HepG2 (cell line): ENCODE data around the gene EXOSC7. TPM values are rescaled to one million over a fixed set of nuclear protein-coding genes. Genes with fewer than 3 reads are reported as not detected.

Experiments
- ARNTL ChIP-seq: sonication (generic); formaldehyde crosslinking; IDR thresholded peaks from 2 replicates; pipeline ENCODE4 v1.4.0; 2020; ENCODE audit warnings: mild to moderate bottlenecking, missing genetic modification reagents
- MXD1 ChIP-seq: sonication (generic); formaldehyde crosslinking; IDR thresholded peaks from 2 replicates; pipeline ENCODE4 v1.4.0; 2020; ENCODE audit warnings: mild to moderate bottlenecking, missing genetic modification reagents
- TARDBP ChIP-seq: sonication (generic); formaldehyde crosslinking; IDR thresholded peaks from 2 replicates; pipeline ENCODE4 v1.8.0; 2022; ENCODE audit warnings: mild to moderate bottlenecking, missing genetic modification reagents
- ZBTB10 ChIP-seq: sonication (generic); formaldehyde crosslinking; IDR thresholded peaks from 2 replicates; pipeline ENCODE4 v1.4.0; 2020; ENCODE audit warnings: missing genetic modification reagents, borderline replicate concordance
- ZNF670 ChIP-seq: sonication (generic); formaldehyde crosslinking; IDR thresholded peaks from 2 replicates; pipeline ENCODE4 v1.8.0; 2022; ENCODE audit warnings: mild to moderate bottlenecking, missing genetic modification reagents, borderline replicate concordance
- ZSCAN22 ChIP-seq: sonication (generic); formaldehyde crosslinking; IDR thresholded peaks from 2 replicates; pipeline ENCODE4 v1.4.0; 2020; ENCODE audit warnings: mild to moderate bottlenecking, missing genetic modification reagents
- polyA plus RNA-seq, 8 experiments: library from polyadenylated mRNA; depleted of rRNA in 3 of 8; stranded (reverse) in 7 of 8; unstranded in 1 of 8; fragments of >200 nt; fragmentation: Illumina TruSeq in 4 of 8; extraction: Trizol in 4 of 8; gene quantifications; 2 replicates each; pipeline versions ENCODE4 v1.2.1 to v1.2.3, GENCODE V29; 2011 to 2016; ENCODE audit warnings: low read depth in 4 of 8, missing spikeins in 1 of 8, mixed read lengths in 1 of 8; ENCODE audit not compliant: insufficient read depth in 1 of 8
- total RNA-seq, 5 experiments: library from RNA; depleted of rRNA; stranded (reverse); fragments of >200 nt; fragmentation: Illumina TruSeq; extraction: Trizol; gene quantifications; 2 replicates each; pipeline ENCODE4 v1.2.3, GENCODE V29; 2016; ENCODE audit warnings: low read depth in 1 of 5
- TF ChIP-seq, protein P1 (sequence below): sonication (generic); formaldehyde crosslinking; IDR thresholded peaks from 2 replicates; pipeline ENCODE4 v1.5.1; 2020; ENCODE audit warnings: mild to moderate bottlenecking, missing genetic modification reagents, borderline replicate concordance
- TF ChIP-seq, protein P2 (sequence below): sonication (generic); formaldehyde crosslinking; IDR thresholded peaks from 2 replicates; pipeline ENCODE4 v1.4.0; 2020; ENCODE audit warnings: mild to moderate bottlenecking, missing genetic modification reagents

EXOSC7 gene
- total and polyA plus RNA-seq, 2 of the 13 experiments (the other 11 are each of a cell fraction or from before 2014, with no cell fraction given), result 68.3 to 74.7 TPM

DNA sequence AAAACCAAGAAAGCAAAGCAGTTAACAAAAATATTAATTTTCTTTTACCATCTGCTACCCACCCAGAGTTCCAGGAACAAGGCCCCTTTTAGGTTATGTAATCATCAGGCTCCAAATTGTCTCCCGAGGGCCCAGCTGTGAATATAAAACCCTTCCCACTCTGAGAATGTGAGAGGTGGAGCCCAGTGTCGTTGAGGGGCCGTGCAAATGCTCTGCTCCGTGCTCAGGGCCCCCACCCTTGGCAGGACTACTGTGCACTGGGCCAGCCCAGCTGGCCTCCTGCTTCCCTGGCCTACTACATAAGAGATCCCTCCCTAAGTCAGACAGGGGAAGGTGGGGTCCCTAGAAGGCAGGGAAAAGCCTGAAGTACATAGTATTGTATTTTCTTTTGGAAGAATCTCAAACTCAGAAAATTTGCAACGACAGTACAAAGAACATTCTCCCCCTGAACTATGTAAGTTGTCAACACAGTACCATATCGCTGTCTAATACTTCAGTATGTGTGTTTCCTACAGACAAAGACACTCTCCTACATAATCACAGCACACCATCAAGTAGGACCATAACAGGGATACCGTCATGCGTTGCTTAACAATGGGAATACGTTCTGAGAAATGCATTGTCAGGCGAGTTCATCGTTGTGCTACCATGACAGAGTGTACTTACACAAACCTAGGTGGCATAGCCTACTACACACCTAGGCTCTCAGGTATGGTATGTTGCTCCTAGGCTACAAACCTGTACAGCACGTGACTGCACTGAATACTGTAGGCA, 45.7 kb downstream of the EXOSC7 start (continued):
- TF ChIP-seq ARNTL (CRISPR knock-in tag) (no peak), ZNF670 (no peak), TARDBP (CRISPR knock-in tag) (no peak), MXD1 (CRISPR knock-in tag) (no peak), ZBTB10 (no peak), ZSCAN22 (CRISPR knock-in tag) (no peak)
- TF ChIP-seq, protein P1, sequence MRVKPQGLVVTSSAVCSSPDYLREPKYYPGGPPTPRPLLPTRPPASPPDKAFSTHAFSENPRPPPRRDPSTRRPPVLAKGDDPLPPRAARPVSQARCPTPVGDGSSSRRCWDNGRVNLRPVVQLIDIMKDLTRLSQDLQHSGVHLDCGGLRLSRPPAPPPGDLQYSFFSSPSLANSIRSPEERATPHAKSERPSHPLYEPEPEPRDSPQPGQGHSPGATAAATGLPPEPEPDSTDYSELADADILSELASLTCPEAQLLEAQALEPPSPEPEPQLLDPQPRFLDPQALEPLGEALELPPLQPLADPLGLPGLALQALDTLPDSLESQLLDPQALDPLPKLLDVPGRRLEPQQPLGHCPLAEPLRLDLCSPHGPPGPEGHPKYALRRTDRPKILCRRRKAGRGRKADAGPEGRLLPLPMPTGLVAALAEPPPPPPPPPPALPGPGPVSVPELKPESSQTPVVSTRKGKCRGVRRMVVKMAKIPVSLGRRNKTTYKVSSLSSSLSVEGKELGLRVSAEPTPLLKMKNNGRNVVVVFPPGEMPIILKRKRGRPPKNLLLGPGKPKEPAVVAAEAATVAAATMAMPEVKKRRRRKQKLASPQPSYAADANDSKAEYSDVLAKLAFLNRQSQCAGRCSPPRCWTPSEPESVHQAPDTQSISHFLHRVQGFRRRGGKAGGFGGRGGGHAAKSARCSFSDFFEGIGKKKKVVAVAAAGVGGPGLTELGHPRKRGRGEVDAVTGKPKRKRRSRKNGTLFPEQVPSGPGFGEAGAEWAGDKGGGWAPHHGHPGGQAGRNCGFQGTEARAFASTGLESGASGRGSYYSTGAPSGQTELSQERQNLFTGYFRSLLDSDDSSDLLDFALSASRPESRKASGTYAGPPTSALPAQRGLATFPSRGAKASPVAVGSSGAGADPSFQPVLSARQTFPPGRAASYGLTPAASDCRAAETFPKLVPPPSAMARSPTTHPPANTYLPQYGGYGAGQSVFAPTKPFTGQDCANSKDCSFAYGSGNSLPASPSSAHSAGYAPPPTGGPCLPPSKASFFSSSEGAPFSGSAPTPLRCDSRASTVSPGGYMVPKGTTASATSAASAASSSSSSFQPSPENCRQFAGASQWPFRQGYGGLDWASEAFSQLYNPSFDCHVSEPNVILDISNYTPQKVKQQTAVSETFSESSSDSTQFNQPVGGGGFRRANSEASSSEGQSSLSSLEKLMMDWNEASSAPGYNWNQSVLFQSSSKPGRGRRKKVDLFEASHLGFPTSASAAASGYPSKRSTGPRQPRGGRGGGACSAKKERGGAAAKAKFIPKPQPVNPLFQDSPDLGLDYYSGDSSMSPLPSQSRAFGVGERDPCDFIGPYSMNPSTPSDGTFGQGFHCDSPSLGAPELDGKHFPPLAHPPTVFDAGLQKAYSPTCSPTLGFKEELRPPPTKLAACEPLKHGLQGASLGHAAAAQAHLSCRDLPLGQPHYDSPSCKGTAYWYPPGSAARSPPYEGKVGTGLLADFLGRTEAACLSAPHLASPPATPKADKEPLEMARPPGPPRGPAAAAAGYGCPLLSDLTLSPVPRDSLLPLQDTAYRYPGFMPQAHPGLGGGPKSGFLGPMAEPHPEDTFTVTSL, result no peak
- TF ChIP-seq, protein P2, sequence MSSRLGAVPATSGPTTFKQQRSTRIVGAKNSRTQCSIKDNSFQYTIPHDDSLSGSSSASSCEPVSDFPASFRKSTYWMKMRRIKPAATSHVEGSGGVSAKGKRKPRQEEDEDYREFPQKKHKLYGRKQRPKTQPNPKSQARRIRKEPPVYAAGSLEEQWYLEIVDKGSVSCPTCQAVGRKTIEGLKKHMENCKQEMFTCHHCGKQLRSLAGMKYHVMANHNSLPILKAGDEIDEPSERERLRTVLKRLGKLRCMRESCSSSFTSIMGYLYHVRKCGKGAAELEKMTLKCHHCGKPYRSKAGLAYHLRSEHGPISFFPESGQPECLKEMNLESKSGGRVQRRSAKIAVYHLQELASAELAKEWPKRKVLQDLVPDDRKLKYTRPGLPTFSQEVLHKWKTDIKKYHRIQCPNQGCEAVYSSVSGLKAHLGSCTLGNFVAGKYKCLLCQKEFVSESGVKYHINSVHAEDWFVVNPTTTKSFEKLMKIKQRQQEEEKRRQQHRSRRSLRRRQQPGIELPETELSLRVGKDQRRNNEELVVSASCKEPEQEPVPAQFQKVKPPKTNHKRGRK, result no peak
